Breast epithelium (tissue), 4 donors: ENCODE measurements around the gene NR4A1. TPM values are rescaled to one million over a fixed set of nuclear protein-coding genes. Genes with fewer than 3 reads are reported as not detected.

ENCODE experiments used
- DNase-seq, 2 donors: peaks; one replicate each; pipeline ENCODE4 v3.0.0-alpha.2; 2019; ENCODE audit warnings: low spot score in 2 of 2
- H3K27ac ChIP-seq, 2 donors: fragments of 200-600 bp; sonication (generic) in 1 of 2; one replicate each; pipeline ENCODE4 v1.5.1; 2016 to 2019; ENCODE audit warnings: mild to moderate bottlenecking in 1 of 2
- H3K27me3 ChIP-seq, 2 donors: fragments of 200-600 bp; sonication (generic) in 1 of 2; one replicate each; pipeline versions ENCODE4 v1.5.1 to v1.6.0; 2017 to 2019; ENCODE audit warnings: control low read depth in 1 of 2, mild to moderate bottlenecking in 1 of 2
- H3K36me3 ChIP-seq: fragments of 200-600 bp; one replicate; pipeline ENCODE4 v1.5.1; 2019
- H3K4me1 ChIP-seq, 2 donors: fragments of 200-600 bp; sonication (generic); one replicate each; pipeline ENCODE4 v1.5.1; 2016 to 2019; ENCODE audit warnings: control low read depth in 1 of 2
- H3K4me3 ChIP-seq, 3 donors: fragments of 200-600 bp; sonication (generic); 1 replicate in 2 of 3; 2 replicates in 1 of 3; pipeline ENCODE4 v1.5.1; 2016 to 2019; ENCODE audit warnings: mild to moderate bottlenecking in 3 of 3, moderate library complexity in 2 of 3
- H3K9me3 ChIP-seq, 2 donors: fragments of 200-600 bp; sonication (generic) in 1 of 2; one replicate each; pipeline ENCODE4 v1.5.1; 2016 to 2019; ENCODE audit warnings: control low read depth in 1 of 2
- POLR2A ChIP-seq: fragments of 450-650 bp; IDR thresholded peaks from one replicate; pipeline ENCODE4 v1.6.1; 2016; ENCODE audit warnings: antibody characterized with exemption, mild to moderate bottlenecking, moderate library complexity
- POLR2AphosphoS5 ChIP-seq, 3 donors: sonication (generic); formaldehyde crosslinking; IDR thresholded peaks; one replicate each; pipeline ENCODE4 v1.6.1; 2017; ENCODE audit warnings: antibody characterized with exemption in 3 of 3
- intact Hi-C: fragments of 100-400 bp; cut with DNase I; formaldehyde crosslinking; loops from one replicate; pipeline ENCODE4 v1.15.1; 2023; ENCODE audit warnings: low total_unique reads
- total RNA-seq, 3 donors: library from RNA; depleted of rRNA; stranded (reverse); fragments of >200 nt; gene quantifications; one replicate each; pipeline ENCODE4 v1.1.0, GENCODE V29; 2016
- TF ChIP-seq, protein P1 (sequence below), 3 donors: fragments of 450-650 bp; IDR thresholded peaks; one replicate each; pipeline ENCODE4 v1.5.1; 2016 to 2017; ENCODE audit warnings: antibody characterized with exemption in 3 of 3, mild to moderate bottlenecking in 3 of 3, moderate library complexity in 3 of 3

Gene NR4A1
- total RNA-seq, 3 donors from 2014 or later = 35.7 to 154 (median 66.2) TPM

DNA sequence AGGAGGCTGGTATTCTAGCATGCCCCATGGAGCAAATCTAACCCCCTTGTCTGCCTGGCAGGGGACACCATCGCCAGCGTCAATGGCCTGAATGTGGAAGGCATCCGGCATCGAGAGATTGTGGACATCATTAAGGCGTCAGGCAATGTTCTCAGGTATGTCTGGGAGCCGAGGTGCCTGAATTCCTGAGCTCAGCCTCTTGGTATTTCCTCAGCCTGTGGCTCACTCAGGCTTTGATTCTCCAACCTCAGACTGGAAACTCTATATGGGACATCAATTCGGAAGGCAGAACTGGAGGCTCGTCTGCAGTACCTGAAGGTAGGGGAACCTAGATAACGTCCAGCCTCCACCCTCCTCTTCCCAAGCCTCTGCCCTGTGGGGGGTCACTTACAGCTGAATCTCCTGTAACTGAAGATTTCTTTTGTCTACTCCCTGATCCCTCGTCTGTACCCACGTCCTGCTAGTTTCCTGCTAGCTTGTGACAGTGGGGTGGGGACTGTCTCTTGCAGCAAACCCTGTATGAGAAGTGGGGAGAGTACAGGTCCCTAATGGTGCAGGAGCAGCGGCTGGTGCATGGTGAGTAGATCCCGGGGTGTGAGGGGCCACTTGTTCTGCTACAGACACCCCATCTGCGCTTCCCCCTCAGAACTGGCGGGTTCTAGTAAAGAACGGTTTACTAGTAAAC, 37.5 kb upstream of the NR4A1 start:
- peak overlapping the region in 1 of 2 donors; percentile 7 for H3K27ac ChIP-seq
- no peaks in the 10 kb centered on the region for H3K36me3 ChIP-seq
- intact Hi-C loops = no loop called here
- no peak for DNase-seq
- no peaks in the 10 kb centered on the region for H3K4me1 ChIP-seq
- no peaks in the 10 kb centered on the region for H3K27me3 ChIP-seq
- no peak overlapping the region for H3K4me3 ChIP-seq
- no peaks in the 10 kb centered on the region for H3K9me3 ChIP-seq
- no peak for TF ChIP-seq POLR2AphosphoS5 (IDR thresholded peaks at IDR 0.05)
- TF ChIP-seq, protein P1, sequence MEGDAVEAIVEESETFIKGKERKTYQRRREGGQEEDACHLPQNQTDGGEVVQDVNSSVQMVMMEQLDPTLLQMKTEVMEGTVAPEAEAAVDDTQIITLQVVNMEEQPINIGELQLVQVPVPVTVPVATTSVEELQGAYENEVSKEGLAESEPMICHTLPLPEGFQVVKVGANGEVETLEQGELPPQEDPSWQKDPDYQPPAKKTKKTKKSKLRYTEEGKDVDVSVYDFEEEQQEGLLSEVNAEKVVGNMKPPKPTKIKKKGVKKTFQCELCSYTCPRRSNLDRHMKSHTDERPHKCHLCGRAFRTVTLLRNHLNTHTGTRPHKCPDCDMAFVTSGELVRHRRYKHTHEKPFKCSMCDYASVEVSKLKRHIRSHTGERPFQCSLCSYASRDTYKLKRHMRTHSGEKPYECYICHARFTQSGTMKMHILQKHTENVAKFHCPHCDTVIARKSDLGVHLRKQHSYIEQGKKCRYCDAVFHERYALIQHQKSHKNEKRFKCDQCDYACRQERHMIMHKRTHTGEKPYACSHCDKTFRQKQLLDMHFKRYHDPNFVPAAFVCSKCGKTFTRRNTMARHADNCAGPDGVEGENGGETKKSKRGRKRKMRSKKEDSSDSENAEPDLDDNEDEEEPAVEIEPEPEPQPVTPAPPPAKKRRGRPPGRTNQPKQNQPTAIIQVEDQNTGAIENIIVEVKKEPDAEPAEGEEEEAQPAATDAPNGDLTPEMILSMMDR (IDR thresholded peaks at IDR 0.05) = no peak
- no peak for TF ChIP-seq POLR2A

DNA sequence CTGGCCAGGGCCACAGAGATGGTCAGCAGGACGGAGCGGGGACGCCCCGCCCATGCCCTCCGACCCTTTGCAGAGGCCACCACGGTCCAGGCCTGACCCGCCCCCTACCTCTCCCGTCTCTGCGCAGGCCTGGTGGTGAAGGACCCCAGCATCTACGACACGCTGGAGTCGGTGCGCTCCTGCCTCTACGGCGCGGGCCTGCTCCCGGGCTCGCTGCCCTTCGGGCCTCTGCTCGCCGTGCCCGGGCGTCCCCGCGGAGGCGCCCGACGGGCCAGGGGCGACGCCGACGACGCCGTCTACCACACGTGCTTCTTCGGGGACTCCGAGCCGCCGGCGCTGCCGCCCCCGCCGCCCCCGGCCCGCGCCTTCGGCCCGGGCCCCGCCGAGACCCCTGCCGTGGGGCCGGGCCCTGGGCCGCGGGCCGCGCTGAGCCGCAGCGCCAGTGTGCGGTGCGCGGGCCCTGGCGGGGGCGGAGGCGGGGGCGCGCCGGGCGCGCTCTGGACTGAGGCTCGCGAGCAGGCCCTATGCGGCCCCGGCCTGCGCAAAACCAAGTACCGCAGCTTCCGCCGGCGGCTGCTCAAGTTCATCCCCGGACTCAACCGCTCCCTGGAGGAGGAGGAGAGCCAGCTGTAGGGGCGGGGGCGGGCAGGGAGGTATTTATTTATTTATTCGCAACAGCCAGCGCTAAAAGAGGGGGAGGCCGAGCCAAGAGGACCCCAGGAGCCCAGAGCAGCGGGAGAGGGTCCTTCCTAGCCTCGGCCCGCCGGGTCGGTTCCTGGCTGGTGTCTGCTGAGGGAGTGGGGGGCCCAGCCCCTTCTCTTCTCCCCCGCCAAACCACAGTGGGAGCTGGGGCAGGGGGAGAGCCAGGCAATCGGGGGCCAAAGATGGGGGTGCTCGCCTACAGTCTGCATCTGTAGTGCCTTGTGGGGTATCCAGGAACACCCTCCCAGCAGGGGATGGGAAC, 36.4 kb upstream of the NR4A1 start:
- intact Hi-C loops = no loop called here
- H3K27ac ChIP-seq = peak overlapping the region in 1 of 2 donors; percentile 25
- H3K9me3 ChIP-seq = no peaks in the 10 kb centered on the region
- DNase-seq = no peak
- TF ChIP-seq POLR2A (no peak), POLR2AphosphoS5 (IDR thresholded peaks at IDR 0.05) (no peak)
- TF ChIP-seq, protein P1 (IDR thresholded peaks at IDR 0.05) = no peak
- H3K36me3 ChIP-seq = no peaks in the 10 kb centered on the region
- H3K4me1 ChIP-seq = no peaks in the 10 kb centered on the region
- H3K4me3 ChIP-seq = no peak overlapping the region
- no peaks in the 10 kb centered on the region for H3K27me3 ChIP-seq

DNA sequence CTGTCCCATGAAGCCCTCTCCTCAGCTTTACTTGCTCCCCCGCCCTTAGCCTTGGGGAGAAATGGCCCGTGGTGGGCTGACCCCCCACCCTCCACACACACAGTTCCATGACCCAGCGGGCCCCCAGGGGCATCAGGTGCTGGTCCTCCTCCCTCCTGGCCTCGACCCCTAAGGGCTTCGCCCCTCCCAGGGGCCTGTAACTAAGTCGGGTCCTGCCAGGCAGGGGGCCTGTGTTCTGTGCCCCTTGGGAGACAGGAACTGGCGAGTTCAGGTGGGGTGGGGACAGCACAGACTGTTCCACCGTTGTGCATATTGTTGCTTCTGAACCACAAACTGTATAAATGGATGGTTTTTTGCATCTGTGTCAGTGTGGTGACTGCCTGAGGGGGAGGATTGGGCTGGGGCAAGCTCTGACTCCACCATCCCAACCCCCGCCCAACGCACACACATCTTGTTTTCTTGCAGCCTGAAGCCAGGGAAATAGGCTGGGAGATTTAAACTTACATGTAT, 35.7 kb upstream of the NR4A1 start:
- Histone ChIP-seq H3K27ac (peak overlapping the region in 1 of 2 donors; percentile 43), H3K4me1 (no peaks in the 10 kb centered on the region), H3K9me3 (no peaks in the 10 kb centered on the region), H3K27me3 (no peaks in the 10 kb centered on the region), H3K4me3 (no peak overlapping the region), H3K36me3 (no peaks in the 10 kb centered on the region)
- DNase-seq = no peak
- intact Hi-C loops = no loop called here
- TF ChIP-seq, protein P1 (IDR thresholded peaks at IDR 0.05) = no peak
- TF ChIP-seq POLR2A = no peak
- no peak for TF ChIP-seq POLR2AphosphoS5 (IDR thresholded peaks at IDR 0.05)

DNA sequence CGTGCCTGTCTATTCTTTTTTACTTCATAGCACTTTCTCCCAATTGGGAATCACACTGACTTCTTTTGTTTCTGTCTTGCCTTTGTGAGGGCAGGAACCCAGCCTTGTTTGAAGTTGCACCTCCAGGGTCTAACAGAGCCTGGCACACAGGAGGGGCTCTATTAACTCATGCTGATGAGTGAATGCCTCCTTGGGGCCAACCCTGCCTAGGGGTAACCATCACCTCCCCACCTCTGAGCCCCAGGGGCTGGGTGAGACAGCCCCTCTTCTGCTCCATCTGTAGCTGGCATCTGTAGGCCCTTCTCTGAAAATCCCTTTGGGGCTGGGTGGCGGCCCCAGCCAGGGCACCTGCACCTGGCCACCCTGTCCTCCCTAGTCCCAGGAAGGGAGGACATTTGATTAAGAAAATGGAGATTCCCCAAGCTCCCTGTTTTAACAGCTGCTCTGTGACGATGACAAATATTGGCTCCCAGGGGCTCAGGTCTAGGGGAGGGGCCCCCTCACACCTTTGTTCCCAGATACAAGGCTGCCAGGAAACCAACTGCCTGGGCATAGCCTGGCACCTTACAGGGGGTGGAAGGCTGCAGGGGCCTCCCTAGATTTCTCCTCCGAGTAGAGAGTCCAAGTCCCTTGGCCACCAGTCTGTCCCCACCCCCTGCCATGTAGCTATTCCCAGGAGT, 32.7 kb upstream of the NR4A1 start:
- Histone ChIP-seq H3K27ac (no peak overlapping the region), H3K36me3 (no peaks in the 10 kb centered on the region), H3K27me3 (no peaks in the 10 kb centered on the region), H3K4me1 (no peaks in the 10 kb centered on the region), H3K4me3 (no peak overlapping the region), H3K9me3 (no peaks in the 10 kb centered on the region)
- no peak for TF ChIP-seq POLR2A
- no peak for TF ChIP-seq POLR2AphosphoS5 (IDR thresholded peaks at IDR 0.05)
- intact Hi-C loops = no loop called here
- DNase-seq = no peak

DNA sequence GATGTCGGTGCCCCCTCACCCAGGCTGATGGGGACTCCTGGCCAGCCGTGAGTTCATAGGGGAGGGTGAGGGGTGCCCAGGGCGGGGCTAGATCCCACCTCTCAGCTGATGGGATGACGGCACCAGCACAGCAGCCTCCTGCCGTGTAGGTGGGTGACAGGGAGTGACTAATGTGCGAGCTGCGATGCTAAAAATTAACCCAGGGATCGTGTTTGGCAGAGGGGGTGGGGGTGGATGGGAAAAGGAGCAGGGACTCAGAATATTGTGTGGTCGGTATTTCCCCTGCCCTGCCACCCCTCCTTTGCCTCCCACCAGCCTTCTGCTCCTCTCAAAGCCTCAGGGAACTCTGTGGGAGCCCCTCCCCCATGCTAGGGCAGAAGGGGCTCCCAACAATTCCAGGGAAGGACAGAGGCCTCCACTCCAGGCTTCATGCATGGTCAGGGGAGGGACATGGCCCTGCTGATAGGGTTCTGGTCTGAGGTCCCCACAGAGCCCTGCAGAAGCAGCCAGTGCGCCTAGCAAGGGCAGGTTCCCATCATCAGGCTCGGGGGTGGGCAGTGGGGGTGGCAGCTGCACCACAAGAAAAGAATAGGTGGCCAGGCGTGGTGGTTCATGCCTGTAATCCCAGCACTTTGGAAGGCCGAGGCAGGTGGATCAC, 32.0 kb upstream of the NR4A1 start:
- Histone ChIP-seq H3K27ac (no peak overlapping the region), H3K9me3 (no peaks in the 10 kb centered on the region), H3K36me3 (no peaks in the 10 kb centered on the region), H3K27me3 (no peaks in the 10 kb centered on the region), H3K4me3 (no peak overlapping the region), H3K4me1 (no peaks in the 10 kb centered on the region)
- TF ChIP-seq POLR2A = no peak
- TF ChIP-seq, protein P1 (IDR thresholded peaks at IDR 0.05) = no peak
- TF ChIP-seq POLR2AphosphoS5 (IDR thresholded peaks at IDR 0.05) = no peak
- DNase-seq = no peak
- intact Hi-C loops = no loop called here
